K562 (cell line): ENCODE results near the gene CTF1. TPM values are rescaled to one million over a fixed set of nuclear protein-coding genes. Genes with fewer than 3 reads are reported as not detected.

Experiments used
- BDP1 ChIP-seq: IDR thresholded peaks from 3 replicates; pipeline ENCODE4 v1.6.1; 2011; ENCODE audit not compliant: insufficient read length, insufficient read depth
- CBX2 ChIP-seq: fragments of 200-600 bp; sonication (generic); IDR thresholded peaks from one replicate; pipeline ENCODE4 v1.6.1; 2012; ENCODE audit warnings: mild to moderate bottlenecking, low read length, inconsistent platforms; ENCODE audit not compliant: insufficient read depth, poor library complexity, severe bottlenecking
- CBX5 ChIP-seq: IDR thresholded peaks from 2 replicates; pipeline ENCODE4 v1.6.1; 2014; ENCODE audit warnings: low read depth, borderline replicate concordance
- EP400 ChIP-seq: fragments of 450-650 bp; IDR thresholded peaks from 2 replicates; pipeline ENCODE4 v1.6.1; 2017; ENCODE audit warnings: antibody characterized with exemption, mild to moderate bottlenecking, moderate library complexity
- FOXA3 ChIP-seq, 2 experiments: fragments of 450-650 bp in 1 of 2; sonication (generic) in 1 of 2; formaldehyde crosslinking; IDR thresholded peaks in 1 of 2; conservative IDR thresholded peaks in 1 of 2; 2 replicates each; pipeline versions ENCODE4 v1.4.0 to v1.8.0; 2020 to 2022; ENCODE audit warnings: mild to moderate bottlenecking in 2 of 2, missing genetic modification reagents in 1 of 2
- KDM1A ChIP-seq, 2 experiments: fragments of 450-650 bp; IDR thresholded peaks; 2 replicates each; pipeline ENCODE4 v1.6.1; 2016; ENCODE audit warnings: mild to moderate bottlenecking in 2 of 2
- MCM5 ChIP-seq: fragments of 450-650 bp; IDR thresholded peaks from 2 replicates; pipeline ENCODE4 v1.6.1; 2016; ENCODE audit warnings: low read depth
- MEF2A ChIP-seq: IDR thresholded peaks from 2 replicates; pipeline ENCODE4 v1.6.1; 2011; ENCODE audit warnings: low read depth, mild to moderate bottlenecking, low read length, moderate library complexity; ENCODE audit not compliant: control insufficient read depth
- NCOA6 ChIP-seq: fragments of 450-650 bp; IDR thresholded peaks from 2 replicates; pipeline ENCODE4 v1.6.1; 2017; ENCODE audit warnings: mild to moderate bottlenecking
- SUPT5H ChIP-seq: fragments of 450-650 bp; IDR thresholded peaks from 2 replicates; pipeline ENCODE4 v1.6.1; 2016
- ZNF253 ChIP-seq: fragments of 250-450 bp; sonication (Bioruptor Pico); conservative IDR thresholded peaks from 2 replicates; pipeline ENCODE4 v1.6.1; 2021; ENCODE audit warnings: mild to moderate bottlenecking
- ZNF274 ChIP-seq: IDR thresholded peaks from 2 replicates; pipeline ENCODE4 v1.6.1; 2011; ENCODE audit warnings: low read depth, mild to moderate bottlenecking, low read length, moderate library complexity, borderline replicate concordance
- ZNF282 ChIP-seq: sonication (generic); formaldehyde crosslinking; IDR thresholded peaks from 2 replicates; pipeline ENCODE4 v1.8.1; 2023; ENCODE audit warnings: missing genetic modification reagents
- ZNF311 ChIP-seq: fragments of 250-450 bp; sonication (Bioruptor Pico); IDR thresholded peaks from 2 replicates; pipeline ENCODE4 v1.4.0; 2020; ENCODE audit warnings: mild to moderate bottlenecking, moderate library complexity
- polyA plus RNA-seq, 8 experiments: library from polyadenylated mRNA; depleted of rRNA in 4 of 8; stranded (reverse) in 5 of 8; unstranded in 3 of 8; fragments of >200 nt; fragmentation: Nextera tagmentation in 2 of 8; fragmentation: Illumina TruSeq in 1 of 8; extraction: Ambion mirVana in 2 of 8; extraction: Trizol in 1 of 8; gene quantifications; 2 replicates each; pipeline versions ENCODE4 v1.2.1 to v1.2.3, GENCODE V29; 2011 to 2014; ENCODE audit warnings: inconsistent platforms in 1 of 8, missing spikeins in 1 of 8
- total RNA-seq, 7 experiments: library from RNA; depleted of rRNA in 6 of 7; stranded (reverse); fragments of >200 nt in 6 of 7; fragmentation: Illumina TruSeq in 2 of 7; extraction: Trizol in 2 of 7; gene quantifications; 2 replicates each; pipeline versions ENCODE4 v1.2.1 to v1.2.3, GENCODE V29; 2011 to 2021; ENCODE audit warnings: low replicate concordance in 1 of 7
- TF ChIP-seq, protein P1 (sequence below): IDR thresholded peaks from 2 replicates; pipeline ENCODE4 v1.6.1; 2012; ENCODE audit warnings: low read depth, low read length, improper control_type of control experiment, borderline replicate concordance
- TF ChIP-seq, protein P2 (sequence below): fragments of 250-450 bp; sonication (Bioruptor Pico); IDR thresholded peaks from 2 replicates; pipeline ENCODE4 v1.8.0; 2022; ENCODE audit warnings: moderate library complexity, mild to moderate bottlenecking, inconsistent platforms
- TF ChIP-seq, protein P3 (sequence below): fragments of 250-450 bp; sonication (Bioruptor Pico); IDR thresholded peaks from 2 replicates; pipeline ENCODE4 v1.9.0; 2021; ENCODE audit warnings: mild to moderate bottlenecking
- TF ChIP-seq, protein P4 (sequence below): fragments of 450-650 bp; conservative IDR thresholded peaks from 2 replicates; pipeline ENCODE4 v1.6.1; 2016; ENCODE audit warnings: missing genetic modification characterization, low read depth, mild to moderate bottlenecking, control low read depth, missing compliant biosample characterization
- TF ChIP-seq, protein P5 (sequence below): fragments of 250-450 bp; sonication (Bioruptor Pico); IDR thresholded peaks from 2 replicates; pipeline ENCODE4 v1.8.0; 2021; ENCODE audit warnings: moderate library complexity, mild to moderate bottlenecking, inconsistent platforms
- TF ChIP-seq, protein P6 (sequence below): fragments of 250-450 bp; sonication (Bioruptor Pico); IDR thresholded peaks from 2 replicates; pipeline ENCODE4 v1.5.0; 2020; ENCODE audit warnings: mild to moderate bottlenecking

The CTF1 gene
- total and polyA plus RNA-seq, 9 of the 15 experiments (the other 6 are each of a cell fraction or from before 2014, with no cell fraction given), result 0.24 to 2.5 (median 0.44) TPM

DNA sequence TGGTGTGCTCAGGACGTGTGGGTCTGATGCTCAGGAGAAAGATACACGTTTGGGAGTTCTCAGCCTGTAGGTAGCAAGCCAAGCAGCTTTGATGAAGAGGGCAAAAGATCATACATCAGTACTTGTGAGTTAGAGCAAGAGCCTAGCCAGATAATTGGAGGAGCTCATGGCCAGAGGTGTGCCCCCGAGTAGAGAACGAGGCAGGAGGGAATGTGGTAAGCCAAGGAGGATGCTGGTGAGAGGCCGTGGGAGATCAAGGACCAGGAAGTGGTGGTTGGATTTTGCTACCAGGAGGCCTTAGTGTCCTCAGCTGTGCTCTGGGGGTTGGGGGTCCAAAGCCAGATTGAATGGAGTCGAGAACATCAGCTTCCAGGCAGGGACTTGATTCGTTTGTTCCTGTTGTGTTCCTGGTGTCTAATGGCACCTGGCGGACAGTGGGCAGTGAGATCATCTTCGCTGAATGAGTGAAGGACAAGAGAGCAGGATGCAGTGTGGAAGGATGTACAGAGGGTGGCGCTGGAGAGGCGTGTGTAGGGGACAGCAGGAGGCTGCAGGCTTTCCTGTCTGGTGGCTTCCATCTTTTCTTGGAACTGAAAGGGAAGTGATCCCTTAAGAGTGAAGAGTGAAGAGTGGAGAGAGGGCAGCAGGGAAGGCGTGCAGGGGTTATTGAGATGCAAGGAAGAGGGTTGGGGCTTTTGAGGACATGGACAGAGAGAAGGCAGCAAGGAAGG, 38.6 kb downstream of the CTF1 start (continued):
- TF ChIP-seq, protein P1, sequence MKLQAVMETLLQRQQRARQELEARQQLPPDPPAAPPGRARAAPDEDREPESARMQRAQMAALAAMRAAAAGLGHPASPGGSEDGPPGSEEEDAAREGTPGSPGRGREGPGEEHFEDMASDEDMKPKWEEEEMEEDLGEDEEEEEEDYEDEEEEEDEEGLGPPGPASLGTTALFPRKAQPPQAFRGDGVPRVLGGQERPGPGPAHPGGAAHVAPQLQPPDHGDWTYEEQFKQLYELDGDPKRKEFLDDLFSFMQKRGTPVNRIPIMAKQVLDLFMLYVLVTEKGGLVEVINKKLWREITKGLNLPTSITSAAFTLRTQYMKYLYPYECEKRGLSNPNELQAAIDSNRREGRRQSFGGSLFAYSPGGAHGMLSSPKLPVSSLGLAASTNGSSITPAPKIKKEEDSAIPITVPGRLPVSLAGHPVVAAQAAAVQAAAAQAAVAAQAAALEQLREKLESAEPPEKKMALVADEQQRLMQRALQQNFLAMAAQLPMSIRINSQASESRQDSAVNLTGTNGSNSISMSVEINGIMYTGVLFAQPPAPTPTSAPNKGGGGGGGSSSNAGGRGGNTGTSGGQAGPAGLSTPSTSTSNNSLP, result no peak
- TF ChIP-seq FOXA3 (CRISPR knock-in tag; conservative IDR thresholded peaks at IDR 0.05 in 1 of 2, IDR thresholded peaks at IDR 0.05 in 1 of 2), result 0 out of 4 replicates have a peak, but pooled peaks of 1 of the 2 experiments have one; percentile 45
- TF ChIP-seq ZNF311 (CRISPR knock-in tag), result no peak
- no peak for TF ChIP-seq ZNF282
- no peak for TF ChIP-seq KDM1A (IDR thresholded peaks at IDR 0.05)
- TF ChIP-seq BDP1, result no peak
- TF ChIP-seq, protein P2, sequence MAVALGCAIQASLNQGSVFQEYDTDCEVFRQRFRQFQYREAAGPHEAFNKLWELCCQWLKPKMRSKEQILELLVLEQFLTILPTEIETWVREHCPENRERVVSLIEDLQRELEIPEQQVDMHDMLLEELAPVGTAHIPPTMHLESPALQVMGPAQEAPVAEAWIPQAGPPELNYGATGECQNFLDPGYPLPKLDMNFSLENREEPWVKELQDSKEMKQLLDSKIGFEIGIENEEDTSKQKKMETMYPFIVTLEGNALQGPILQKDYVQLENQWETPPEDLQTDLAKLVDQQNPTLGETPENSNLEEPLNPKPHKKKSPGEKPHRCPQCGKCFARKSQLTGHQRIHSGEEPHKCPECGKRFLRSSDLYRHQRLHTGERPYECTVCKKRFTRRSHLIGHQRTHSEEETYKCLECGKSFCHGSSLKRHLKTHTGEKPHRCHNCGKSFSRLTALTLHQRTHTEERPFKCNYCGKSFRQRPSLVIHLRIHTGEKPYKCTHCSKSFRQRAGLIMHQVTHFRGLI (CRISPR knock-in tag), result no peak
- no peak for TF ChIP-seq ZNF253
- peak; percentile 47; the same call in 1 of the 2 replicates for TF ChIP-seq SUPT5H
- TF ChIP-seq, protein P3, sequence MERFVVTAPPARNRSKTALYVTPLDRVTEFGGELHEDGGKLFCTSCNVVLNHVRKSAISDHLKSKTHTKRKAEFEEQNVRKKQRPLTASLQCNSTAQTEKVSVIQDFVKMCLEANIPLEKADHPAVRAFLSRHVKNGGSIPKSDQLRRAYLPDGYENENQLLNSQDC (CRISPR knock-in tag), result no peak
- no peak for TF ChIP-seq CBX2
- TF ChIP-seq, protein P4, sequence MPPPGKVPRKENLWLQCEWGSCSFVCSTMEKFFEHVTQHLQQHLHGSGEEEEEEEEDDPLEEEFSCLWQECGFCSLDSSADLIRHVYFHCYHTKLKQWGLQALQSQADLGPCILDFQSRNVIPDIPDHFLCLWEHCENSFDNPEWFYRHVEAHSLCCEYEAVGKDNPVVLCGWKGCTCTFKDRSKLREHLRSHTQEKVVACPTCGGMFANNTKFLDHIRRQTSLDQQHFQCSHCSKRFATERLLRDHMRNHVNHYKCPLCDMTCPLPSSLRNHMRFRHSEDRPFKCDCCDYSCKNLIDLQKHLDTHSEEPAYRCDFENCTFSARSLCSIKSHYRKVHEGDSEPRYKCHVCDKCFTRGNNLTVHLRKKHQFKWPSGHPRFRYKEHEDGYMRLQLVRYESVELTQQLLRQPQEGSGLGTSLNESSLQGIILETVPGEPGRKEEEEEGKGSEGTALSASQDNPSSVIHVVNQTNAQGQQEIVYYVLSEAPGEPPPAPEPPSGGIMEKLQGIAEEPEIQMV, result no peak
- TF ChIP-seq CBX5, result no peak
- TF ChIP-seq, protein P5, sequence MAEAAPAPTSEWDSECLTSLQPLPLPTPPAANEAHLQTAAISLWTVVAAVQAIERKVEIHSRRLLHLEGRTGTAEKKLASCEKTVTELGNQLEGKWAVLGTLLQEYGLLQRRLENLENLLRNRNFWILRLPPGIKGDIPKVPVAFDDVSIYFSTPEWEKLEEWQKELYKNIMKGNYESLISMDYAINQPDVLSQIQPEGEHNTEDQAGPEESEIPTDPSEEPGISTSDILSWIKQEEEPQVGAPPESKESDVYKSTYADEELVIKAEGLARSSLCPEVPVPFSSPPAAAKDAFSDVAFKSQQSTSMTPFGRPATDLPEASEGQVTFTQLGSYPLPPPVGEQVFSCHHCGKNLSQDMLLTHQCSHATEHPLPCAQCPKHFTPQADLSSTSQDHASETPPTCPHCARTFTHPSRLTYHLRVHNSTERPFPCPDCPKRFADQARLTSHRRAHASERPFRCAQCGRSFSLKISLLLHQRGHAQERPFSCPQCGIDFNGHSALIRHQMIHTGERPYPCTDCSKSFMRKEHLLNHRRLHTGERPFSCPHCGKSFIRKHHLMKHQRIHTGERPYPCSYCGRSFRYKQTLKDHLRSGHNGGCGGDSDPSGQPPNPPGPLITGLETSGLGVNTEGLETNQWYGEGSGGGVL (CRISPR knock-in tag), result no peak
- no peak for TF ChIP-seq EP400
- TF ChIP-seq, protein P6, sequence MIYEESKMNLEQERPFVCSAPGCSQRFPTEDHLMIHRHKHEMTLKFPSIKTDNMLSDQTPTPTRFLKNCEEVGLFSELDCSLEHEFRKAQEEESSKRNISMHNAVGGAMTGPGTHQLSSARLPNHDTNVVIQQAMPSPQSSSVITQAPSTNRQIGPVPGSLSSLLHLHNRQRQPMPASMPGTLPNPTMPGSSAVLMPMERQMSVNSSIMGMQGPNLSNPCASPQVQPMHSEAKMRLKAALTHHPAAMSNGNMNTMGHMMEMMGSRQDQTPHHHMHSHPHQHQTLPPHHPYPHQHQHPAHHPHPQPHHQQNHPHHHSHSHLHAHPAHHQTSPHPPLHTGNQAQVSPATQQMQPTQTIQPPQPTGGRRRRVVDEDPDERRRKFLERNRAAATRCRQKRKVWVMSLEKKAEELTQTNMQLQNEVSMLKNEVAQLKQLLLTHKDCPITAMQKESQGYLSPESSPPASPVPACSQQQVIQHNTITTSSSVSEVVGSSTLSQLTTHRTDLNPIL (CRISPR knock-in tag), result no peak
- TF ChIP-seq NCOA6, result no peak
- TF ChIP-seq ZNF274, result no peak
- TF ChIP-seq MCM5, result no peak
- no peak for TF ChIP-seq MEF2A
